ENCODE results near the gene NLGN4X.

DNA sequence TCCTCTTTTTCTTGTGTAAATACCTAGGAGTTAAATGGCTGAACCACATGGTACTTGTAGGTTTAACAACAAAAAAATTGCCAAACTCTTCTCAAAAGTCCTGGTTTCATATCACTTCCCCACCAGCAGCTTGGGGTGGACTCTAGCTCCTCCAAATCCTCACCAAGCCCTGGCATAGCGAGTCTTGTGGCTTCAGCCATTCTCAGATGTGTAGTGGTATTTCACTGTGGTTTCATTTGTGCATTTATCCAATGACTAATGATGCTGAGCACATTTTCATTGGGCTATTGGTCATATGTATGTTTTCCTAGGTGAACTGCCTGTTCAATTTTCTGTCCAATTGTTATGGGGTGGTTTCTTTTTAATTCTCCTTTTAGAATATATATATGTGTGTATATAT lies 249.3 kb downstream of the NLGN4X start:
- no peak for TF ChIP-seq GATA3 (IDR thresholded peaks at IDR 0.05; ENCODE audit: low read depth, low read length)
- TF ChIP-seq GATA2 (IDR thresholded peaks at IDR 0.05; ENCODE audit: low read depth, low read length) = no peak

All from SH-SY5Y (cell line).